Psoas muscle (tissue), 8 donors: ENCODE results near the gene ELAVL2. TPM values are rescaled to one million over a fixed set of nuclear protein-coding genes. Genes with fewer than 3 reads are reported as not detected.

Source experiments
- ATAC-seq, 4 donors: fragments of 200-7000 bp; cut with Tn5 transposase; one replicate each; pipeline ENCODE4 v1.9.1; 2020; ENCODE audit warnings: moderate library complexity in 3 of 4, mild to moderate bottlenecking in 2 of 4
- DNase-seq, 2 donors: peaks; one replicate each; pipeline ENCODE4 v3.0.0-alpha.2; 2020
- H3K27ac ChIP-seq: fragments of 200-600 bp; one replicate; pipeline ENCODE4 v1.8.0; 2022
- H3K27me3 ChIP-seq, 3 donors: fragments of 200-600 bp in 1 of 3; one replicate each; pipeline versions ENCODE4 v1.6.1 to v1.8.0; 2013 to 2022; ENCODE audit warnings: low read length in 2 of 3, mild to moderate bottlenecking in 2 of 3, moderate library complexity in 1 of 3; ENCODE audit not compliant: insufficient read depth in 3 of 3
- H3K36me3 ChIP-seq, 2 donors: fragments of 200-600 bp in 1 of 2; one replicate each; pipeline versions ENCODE4 v1.6.1 to v1.8.0; 2013 to 2022; ENCODE audit warnings: low read depth in 1 of 2, mild to moderate bottlenecking in 1 of 2, moderate library complexity in 1 of 2; ENCODE audit not compliant: insufficient read depth in 1 of 2
- H3K4me1 ChIP-seq: fragments of 200-600 bp; one replicate; pipeline ENCODE4 v1.8.0; 2022
- H3K4me3 ChIP-seq: fragments of 200-600 bp; one replicate; pipeline ENCODE4 v1.8.0; 2022; ENCODE audit warnings: mild to moderate bottlenecking
- H3K9me3 ChIP-seq: fragments of 200-600 bp; one replicate; pipeline ENCODE4 v1.8.0; 2022
- WGBS, 3 donors: extraction: QIAGEN DNeasy Blood & Tissue Kit; methylation state at CpG; one replicate each; pipeline versions ENCODE4 v1.1.6 to v1.1.7; 2013; 5-methylcytosine and 5-hydroxymethylcytosine counted together
- intact Hi-C, 2 donors: fragments of 100-400 bp; cut with DNase I; formaldehyde crosslinking; loops; one replicate each; pipeline versions ENCODE4 v1.11.0 to v1.14.2; 2022
- polyA plus RNA-seq, 3 donors: library from polyadenylated mRNA; stranded (reverse); fragments of 200-250 nt; gene quantifications; one replicate each; pipeline ENCODE4 v1.2.3, GENCODE V29; 2013
- total RNA-seq, 4 donors: library from RNA; stranded (reverse); fragmentation: NEBNext Ultra II Directional in 2 of 4; extraction: Animal tissue kit (Norgen Biotek cat#: 25700) in 2 of 4; gene quantifications; one replicate each; pipeline versions ENCODE4 v1.2.1 to v1.2.4, GENCODE V29; 2021 to 2023
- TF ChIP-seq, protein P1 (sequence below): fragments of 200-600 bp; IDR thresholded peaks from one replicate; pipeline ENCODE4 v1.8.0; 2022; ENCODE audit warnings: antibody characterized with exemption
- donor health status: healthy with polysubstance abuse.
- donor health status: DM: no; HTN: no; CAD: no; lungs with moderate emphysema.
- donor health status: Bipolar disorder and iron deficiency.
- donor health status: healthy.
- donor health status: DM: yes; HTN: yes; CAD: no.
- donor health status: DM: no; HTN: no; CAD: no.
- donor health status: DM: no; HTN: no; CAD: no.
- donor health status: DM: yes; HTN: yes; CAD: no.

ELAVL2 gene
- total and polyA plus RNA-seq, 7 donors: 0.03 to 0.32 (median 0.04) TPM; not detected in 4

DNA sequence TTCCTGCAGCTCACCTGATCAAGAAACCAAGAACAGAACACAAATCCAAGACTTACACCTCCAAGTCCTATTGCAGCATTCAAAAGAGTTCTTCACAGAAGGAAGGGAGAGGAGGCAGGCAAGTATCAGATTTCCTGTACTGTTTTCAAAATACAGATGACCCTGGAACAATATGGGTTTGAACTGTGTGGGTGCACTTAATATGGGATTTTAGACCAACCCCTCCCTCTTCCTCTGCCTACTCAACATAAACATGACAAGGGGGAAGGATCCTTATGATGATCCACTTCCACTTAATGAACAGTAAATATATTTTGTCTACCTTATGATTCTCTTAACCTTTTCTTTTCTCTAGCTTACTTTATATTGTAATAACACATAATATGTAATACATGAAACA, 104.6 kb downstream of the ELAVL2 start:
- intact Hi-C loops: no loop called here
- ATAC-seq (no peak), DNase-seq (no peak)
- no peaks in the 10 kb centered on the region for H3K4me1 ChIP-seq
- no peak overlapping the region for H3K27ac ChIP-seq
- TF ChIP-seq, protein P1, sequence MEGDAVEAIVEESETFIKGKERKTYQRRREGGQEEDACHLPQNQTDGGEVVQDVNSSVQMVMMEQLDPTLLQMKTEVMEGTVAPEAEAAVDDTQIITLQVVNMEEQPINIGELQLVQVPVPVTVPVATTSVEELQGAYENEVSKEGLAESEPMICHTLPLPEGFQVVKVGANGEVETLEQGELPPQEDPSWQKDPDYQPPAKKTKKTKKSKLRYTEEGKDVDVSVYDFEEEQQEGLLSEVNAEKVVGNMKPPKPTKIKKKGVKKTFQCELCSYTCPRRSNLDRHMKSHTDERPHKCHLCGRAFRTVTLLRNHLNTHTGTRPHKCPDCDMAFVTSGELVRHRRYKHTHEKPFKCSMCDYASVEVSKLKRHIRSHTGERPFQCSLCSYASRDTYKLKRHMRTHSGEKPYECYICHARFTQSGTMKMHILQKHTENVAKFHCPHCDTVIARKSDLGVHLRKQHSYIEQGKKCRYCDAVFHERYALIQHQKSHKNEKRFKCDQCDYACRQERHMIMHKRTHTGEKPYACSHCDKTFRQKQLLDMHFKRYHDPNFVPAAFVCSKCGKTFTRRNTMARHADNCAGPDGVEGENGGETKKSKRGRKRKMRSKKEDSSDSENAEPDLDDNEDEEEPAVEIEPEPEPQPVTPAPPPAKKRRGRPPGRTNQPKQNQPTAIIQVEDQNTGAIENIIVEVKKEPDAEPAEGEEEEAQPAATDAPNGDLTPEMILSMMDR: no peak
- no peaks in the 10 kb centered on the region for H3K36me3 ChIP-seq
- no peak overlapping the region for H3K4me3 ChIP-seq
- H3K9me3 ChIP-seq: no peaks in the 10 kb centered on the region
- no peaks in the 10 kb centered on the region for H3K27me3 ChIP-seq

DNA sequence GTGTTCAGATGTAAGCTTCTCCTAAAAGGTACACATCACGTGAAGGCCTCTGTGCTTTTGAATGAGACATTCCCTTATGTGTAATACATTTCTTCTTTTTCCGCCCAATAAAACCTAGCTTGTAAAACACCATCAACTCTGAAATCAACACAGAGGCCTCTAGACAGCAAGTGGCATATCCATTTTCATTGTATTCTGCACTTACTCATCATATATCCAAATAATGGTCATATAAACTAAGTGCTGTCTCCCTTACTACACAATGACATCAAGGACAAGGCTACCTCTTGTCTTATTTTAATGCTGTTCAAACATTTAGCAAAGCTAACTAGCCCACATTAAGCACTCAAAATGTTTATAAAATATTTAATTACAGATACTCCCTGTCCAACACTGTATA, 108.5 kb downstream of the ELAVL2 start:
- Histone ChIP-seq H3K9me3 (no peaks in the 10 kb centered on the region), H3K36me3 (no peaks in the 10 kb centered on the region), H3K4me1 (no peaks in the 10 kb centered on the region), H3K27me3 (no peaks in the 10 kb centered on the region), H3K4me3 (no peak overlapping the region), H3K27ac (no peak overlapping the region)
- ATAC-seq (no peak), DNase-seq (no peak)
- TF ChIP-seq, protein P1: no peak
- 88 to 92% (median 88%) methylated on average over 2 of the region's 2 CpGs for WGBS, 3 donors
- intact Hi-C loops: no loop called here

DNA sequence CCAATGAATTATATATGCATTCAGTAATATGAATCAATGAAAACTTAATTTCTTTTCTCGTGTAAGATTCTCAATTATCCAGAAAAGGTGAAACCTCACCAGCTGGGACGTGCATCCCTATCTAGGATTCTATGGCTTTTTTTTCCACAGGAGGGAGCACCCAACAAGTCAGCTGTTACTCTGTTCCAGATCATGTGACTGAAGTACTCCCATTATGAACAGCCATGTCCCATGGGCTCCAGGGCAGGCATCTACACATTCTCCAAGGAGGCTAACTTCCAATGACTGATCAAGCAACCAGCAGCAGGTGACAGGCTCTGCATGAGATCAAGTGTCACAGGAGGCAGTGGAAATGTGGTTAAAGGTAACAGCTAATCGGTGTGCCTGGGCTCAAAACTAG, 118.8 kb downstream of the ELAVL2 start:
- H3K36me3 ChIP-seq: no peaks in the 10 kb centered on the region
- no peak for ATAC-seq
- no peaks in the 10 kb centered on the region for H3K27me3 ChIP-seq
- H3K4me3 ChIP-seq: no peak overlapping the region
- intact Hi-C loops: loop anchor here in 1 of 2 donors (10.0 kb wide), 1 partner anchor 58 kb away; no protein-coding TSS in a partner anchor
- H3K9me3 ChIP-seq: no peaks in the 10 kb centered on the region
- H3K27ac ChIP-seq: no peak overlapping the region
- no peaks in the 10 kb centered on the region for H3K4me1 ChIP-seq
- TF ChIP-seq, protein P1: no peak
- 77 to 78% (median 78%) methylated on average over 3 of the region's 3 CpGs for WGBS, 3 donors
- no peak for DNase-seq

DNA sequence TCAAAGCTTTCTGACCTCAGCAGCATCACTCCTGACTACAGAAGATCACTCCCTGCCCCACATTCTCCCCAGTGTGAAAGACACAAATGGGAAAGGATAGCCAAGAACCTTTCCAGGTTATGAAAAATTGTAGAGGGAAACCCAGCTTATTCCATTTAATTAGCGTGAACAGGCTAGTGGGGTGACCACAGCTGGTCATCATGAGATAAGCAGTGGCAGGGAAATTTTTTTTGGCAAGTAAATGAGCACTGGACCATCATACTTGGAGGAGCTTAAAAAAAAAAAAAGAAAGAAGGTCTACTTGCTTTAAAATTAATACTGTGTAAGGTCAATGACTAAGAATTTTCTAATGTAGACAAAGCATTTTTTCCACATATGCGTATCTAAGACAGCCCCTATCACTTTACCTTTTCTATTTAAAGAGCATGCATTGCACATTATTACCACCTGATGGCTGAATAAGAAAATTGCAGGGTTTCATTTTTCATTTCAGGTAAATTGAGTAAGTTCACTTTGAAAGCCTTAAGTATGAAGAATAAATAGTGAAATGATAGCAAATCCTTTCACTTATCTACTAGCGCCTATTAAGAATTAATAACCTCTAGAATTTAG, 123.6 kb downstream of the ELAVL2 start:
- WGBS, 3 donors: 63 to 79% (median 75%) methylated on average over 3 of the region's 3 CpGs
- H3K4me3 ChIP-seq: no peak overlapping the region
- H3K9me3 ChIP-seq: no peaks in the 10 kb centered on the region
- DNase-seq (no peak), ATAC-seq (no peak)
- no peaks in the 10 kb centered on the region for H3K4me1 ChIP-seq
- no peaks in the 10 kb centered on the region for H3K36me3 ChIP-seq
- intact Hi-C loops: loop anchor here in 1 of 2 donors (10.0 kb wide), 1 partner anchor 62 kb away; no protein-coding TSS in a partner anchor
- H3K27ac ChIP-seq: no peak overlapping the region
- TF ChIP-seq, protein P1: no peak
- no peaks in the 10 kb centered on the region for H3K27me3 ChIP-seq

DNA sequence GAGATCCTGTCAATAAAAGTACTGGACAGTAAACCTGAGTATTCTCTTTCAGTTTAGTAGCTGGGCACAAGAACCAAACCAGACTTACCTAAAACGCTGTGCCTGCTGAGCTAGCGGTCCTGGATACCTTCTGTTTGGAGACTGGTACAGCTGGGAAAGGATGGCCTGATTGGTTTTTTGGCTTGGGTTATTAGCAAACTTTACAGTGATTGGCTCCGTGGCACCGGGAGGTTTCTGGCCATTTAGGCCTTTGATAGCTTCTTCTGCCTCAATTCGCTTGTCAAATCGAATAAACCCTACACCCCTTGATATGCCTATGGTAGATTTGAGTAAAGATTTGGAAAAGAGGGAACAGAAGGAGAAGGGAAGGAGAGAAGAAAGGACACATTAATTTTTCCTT, 124.7 kb downstream of the ELAVL2 start:
- 94 to 98% (median 96%) methylated on average over 6 of the region's 6 CpGs for WGBS, 3 donors
- H3K9me3 ChIP-seq: no peaks in the 10 kb centered on the region
- no peak for ATAC-seq

More for the DNA sequence above, 124.7 kb downstream of the ELAVL2 start:
- intact Hi-C loops: loop anchor here in 1 of 2 donors (10.0 kb wide), 1 partner anchor 64 kb away; no protein-coding TSS in a partner anchor
- no peaks in the 10 kb centered on the region for H3K4me1 ChIP-seq
- H3K4me3 ChIP-seq: no peak overlapping the region
- no peaks in the 10 kb centered on the region for H3K36me3 ChIP-seq
- no peaks in the 10 kb centered on the region for H3K27me3 ChIP-seq
- no peak for DNase-seq
- TF ChIP-seq, protein P1: no peak
- no peak overlapping the region for H3K27ac ChIP-seq
